HepG2 (cell line): Measurements from ENCODE around the gene ATP11B. TPM values are rescaled to one million over a fixed set of nuclear protein-coding genes. Genes with fewer than 3 reads are reported as not detected.

Experiments
- ATAC-seq: fragments of 200-7000 bp; cut with Tn5 transposase; 3 replicates; pipeline ENCODE4 v1.9.1; 2020; ENCODE audit warnings: mild to moderate bottlenecking, moderate library complexity
- BruUV-seq: library from RNA; stranded (reverse); fragments of 400-500 nt; replicated peaks from 2 replicates; lab custom pipeline; 2021; lab: Mats Ljungman, UMichigan
- CTCF ChIA-PET: fragments of 300-600 bp; formaldehyde crosslinking; extraction: SDS; loops from one replicate; lab custom pipeline; 2021; ENCODE audit warnings: low total read pairs, inconsistent platforms, low intra/inter-chr PET ratio; lab: Yijun Ruan, JAX
- POLR2A ChIA-PET: fragments of 350-600 bp; sonication (Branson Sonifier 250); formaldehyde crosslinking; loops from one replicate; lab custom pipeline; 2020; ENCODE audit warnings: antibody characterized with exemption, inconsistent platforms; lab: Yijun Ruan, JAX
- DNase-seq: peaks from one replicate; pipeline ENCODE4 v3.0.0-alpha.2; 2015; ENCODE audit warnings: low spot score
- FAIRE-seq: peaks from 3 replicates; lab custom pipeline; 2011; peaks lifted over from hg19 to GRCh38; lab: Jason Lieb, UNC
- H2AFZ ChIP-seq: one replicate; pipeline ENCODE4 v1.6.1; 2011; ENCODE audit warnings: low read length, inconsistent platforms
- H3K27ac ChIP-seq: fragments of 300-600 bp; 3 replicates; pipeline ENCODE4 v1.8.0; 2011; ENCODE audit warnings: mixed run types, mild to moderate bottlenecking, mixed read lengths, low read length, inconsistent platforms; ENCODE audit not compliant: insufficient read depth; ENCODE audit errors: extremely low read length
- H3K27me3 ChIP-seq, 2 experiments: fragments of 200-600 bp in 1 of 2; 2 replicates in 1 of 2; 3 replicates in 1 of 2; pipeline versions ENCODE4 v1.6.0 to v1.8.0; 2011; ENCODE audit warnings: low read length in 2 of 2, mild to moderate bottlenecking in 2 of 2, moderate library complexity in 2 of 2, inconsistent platforms in 1 of 2; ENCODE audit not compliant: insufficient read depth in 2 of 2, control insufficient read depth in 1 of 2
- H3K36me3 ChIP-seq, 2 experiments: fragments of 200-600 bp in 1 of 2; replicated peaks in 1 of 2; 2 replicates in 1 of 2; 3 replicates in 1 of 2; pipeline versions ENCODE4 v1.5.1 to v1.8.0; 2011; ENCODE audit warnings: low read length in 2 of 2, inconsistent platforms in 1 of 2; ENCODE audit not compliant: insufficient read depth in 2 of 2, control insufficient read depth in 1 of 2
- H3K4me1 ChIP-seq: 2 replicates; pipeline ENCODE4 v1.5.1; 2012; ENCODE audit warnings: low read length, inconsistent platforms; ENCODE audit not compliant: insufficient read depth
- H3K4me2 ChIP-seq: 2 replicates; pipeline ENCODE4 v1.6.0; 2011; ENCODE audit warnings: low read depth, low read length, inconsistent platforms
- H3K4me3 ChIP-seq, 3 experiments: fragments of 200-600 bp in 1 of 3; sonication (generic), shearing (Covaris generic) in 1 of 3; replicated peaks in 1 of 3; 2 replicates each; pipeline ENCODE4 v1.5.1; 2011 to 2016; ENCODE audit warnings: low read length in 3 of 3, inconsistent platforms in 2 of 3, low read depth in 2 of 3, mild to moderate bottlenecking in 2 of 3, control low read depth in 1 of 3, mixed read lengths in 1 of 3; ENCODE audit not compliant: insufficient read depth in 1 of 3
- H3K79me2 ChIP-seq: one replicate; pipeline ENCODE4 v1.6.1; 2011; ENCODE audit warnings: low read length, inconsistent platforms; ENCODE audit not compliant: insufficient read depth
- H3K9ac ChIP-seq: 2 replicates; pipeline ENCODE4 v1.6.0; 2011; ENCODE audit warnings: mild to moderate bottlenecking, low read depth, low read length, inconsistent platforms; ENCODE audit not compliant: insufficient read depth
- H3K9me3 ChIP-seq: 2 replicates; pipeline ENCODE4 v1.5.1; 2012; ENCODE audit warnings: mild to moderate bottlenecking, low read length
- H4K20me1 ChIP-seq: 2 replicates; pipeline ENCODE4 v1.6.0; 2011; ENCODE audit warnings: inconsistent platforms, mild to moderate bottlenecking, low read length, moderate library complexity; ENCODE audit not compliant: insufficient read depth
- ARID2 ChIP-seq: sonication (generic); formaldehyde crosslinking; IDR thresholded peaks from 2 replicates; pipeline ENCODE4 v1.8.1; 2022; ENCODE audit warnings: mild to moderate bottlenecking, missing genetic modification reagents, borderline replicate concordance
- HNRNPL ChIP-seq: fragments of 200-400 bp; formaldehyde crosslinking; IDR thresholded peaks from 2 replicates; pipeline ENCODE4 v1.6.1; 2017; ENCODE audit warnings: mild to moderate bottlenecking, low read depth, low read length
- ISX ChIP-seq: sonication (generic); formaldehyde crosslinking; conservative IDR thresholded peaks from 2 replicates; pipeline ENCODE4 v1.5.0; 2020; ENCODE audit warnings: missing genetic modification reagents
- MED13 ChIP-seq: sonication (generic); formaldehyde crosslinking; IDR thresholded peaks from 2 replicates; pipeline ENCODE4 v1.5.0; 2020; ENCODE audit warnings: missing genetic modification reagents
- NFE2 ChIP-seq: sonication (generic); formaldehyde crosslinking; IDR thresholded peaks from 2 replicates; pipeline ENCODE4 v1.4.0; 2020; ENCODE audit warnings: missing genetic modification reagents
- TMF1 ChIP-seq: sonication (generic); formaldehyde crosslinking; IDR thresholded peaks from 2 replicates; pipeline ENCODE4 v1.8.1; 2022; ENCODE audit warnings: low read depth, missing genetic modification reagents
- ZMYM2 ChIP-seq: sonication (generic); formaldehyde crosslinking; IDR thresholded peaks from 2 replicates; pipeline ENCODE4 v1.8.0; 2022; ENCODE audit warnings: mild to moderate bottlenecking, missing genetic modification reagents
- ZNF317 ChIP-seq: sonication (generic); formaldehyde crosslinking; IDR thresholded peaks from 2 replicates; pipeline ENCODE4 v1.5.0; 2020; ENCODE audit warnings: mild to moderate bottlenecking, missing genetic modification reagents
- ZNF850 ChIP-seq: sonication (generic); formaldehyde crosslinking; conservative IDR thresholded peaks from 2 replicates; pipeline ENCODE4 v1.9.0; 2021; ENCODE audit warnings: mild to moderate bottlenecking, missing genetic modification reagents
- WGBS: methylation state at CpG from one replicate; pipeline ENCODE4 v1.1.6; 2017; ENCODE audit warnings: low lambda C conversion rate; 5-methylcytosine and 5-hydroxymethylcytosine counted together
- in situ Hi-C: cut with HindIII; loops from 2 replicates; pipeline ENCODE4 v1.10.0; 2017; ENCODE audit warnings: low pct_unique_long_range_greater_than_20kb; ENCODE audit not compliant: extremely low pct_ligation_motif_present
- intact Hi-C: fragments of 100-400 bp; cut with micrococcal nuclease; formaldehyde crosslinking; loops from one replicate; pipeline ENCODE4 v1.10.0; 2022; ENCODE audit not compliant: unreplicated experiment
- polyA plus RNA-seq, 8 experiments: library from polyadenylated mRNA; depleted of rRNA in 3 of 8; stranded (reverse) in 7 of 8; unstranded in 1 of 8; fragments of >200 nt; fragmentation: Illumina TruSeq in 4 of 8; extraction: Trizol in 4 of 8; gene quantifications; 2 replicates each; pipeline versions ENCODE4 v1.2.1 to v1.2.3, GENCODE V29; 2011 to 2016; ENCODE audit warnings: low read depth in 4 of 8, missing spikeins in 1 of 8, mixed read lengths in 1 of 8; ENCODE audit not compliant: insufficient read depth in 1 of 8
- total RNA-seq, 5 experiments: library from RNA; depleted of rRNA; stranded (reverse); fragments of >200 nt; fragmentation: Illumina TruSeq; extraction: Trizol; gene quantifications; 2 replicates each; pipeline ENCODE4 v1.2.3, GENCODE V29; 2016; ENCODE audit warnings: low read depth in 1 of 5
- TF ChIP-seq, protein P1 (sequence below): sonication (generic); formaldehyde crosslinking; IDR thresholded peaks from 2 replicates; pipeline ENCODE4 v1.4.0; 2020; ENCODE audit warnings: missing genetic modification reagents
- TF ChIP-seq, protein P2 (sequence below): sonication (generic); formaldehyde crosslinking; IDR thresholded peaks from 2 replicates; pipeline ENCODE4 v1.5.0; 2020; ENCODE audit warnings: mild to moderate bottlenecking, missing genetic modification reagents, borderline replicate concordance

ATP11B gene
- total and polyA plus RNA-seq, 2 of the 13 experiments (the other 11 are each of a cell fraction or from before 2014, with no cell fraction given) = 10.1 to 22.9 TPM

DNA sequence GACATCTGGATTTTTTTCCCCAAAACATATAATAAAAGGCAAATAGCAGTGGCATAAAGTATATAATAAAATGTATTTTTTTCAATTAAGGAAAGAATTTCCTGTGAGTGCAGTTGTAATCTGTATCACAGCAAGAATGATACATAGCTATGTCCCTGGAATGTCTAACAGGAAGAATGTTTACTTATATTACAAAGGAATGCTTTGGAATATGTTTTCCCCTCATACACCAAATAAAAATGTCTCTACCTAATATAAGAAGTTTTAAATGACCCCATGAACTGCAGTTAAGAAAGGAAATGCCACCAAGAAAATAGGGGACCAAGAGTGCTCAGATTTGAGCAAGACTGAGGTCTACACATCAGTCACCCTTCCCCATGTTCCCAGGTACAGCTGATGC is 38.0 kb upstream of the ATP11B start:
- Histone ChIP-seq H3K27ac (no peak overlapping the region), H3K4me2 (no peak overlapping the region), H3K4me1 (no peaks in the 10 kb centered on the region; the same call in 1 of the 2 replicates), H3K27me3 (peaks cover 1 to 3% of the 10 kb centered on the region in 2 experiments; a peak in 1 of 5 replicates), H2AFZ (no peak overlapping the region), H3K9me3 (no peaks in the 10 kb centered on the region)
- in situ Hi-C loops (no loop called here), intact Hi-C loops (no loop called here)
- no peak for ATAC-seq
- no peak for TF ChIP-seq NFE2 (CRISPR knock-in tag)
- TF ChIP-seq, all 625 proteins: peak for 0
- ChIA-PET CTCF (no interaction called here), POLR2A (no interaction called here)
- no TSS peak for BruUV-seq
- no peak for DNase-seq
- no peaks in the 10 kb centered on the region for H3K79me2 ChIP-seq
- FAIRE-seq = no peak
- no peak overlapping the region for H3K4me3 ChIP-seq
- no peak overlapping the region for H3K9ac ChIP-seq
- H4K20me1 ChIP-seq = no peaks in the 10 kb centered on the region
- H3K36me3 ChIP-seq = no peaks in the 10 kb centered on the region

DNA sequence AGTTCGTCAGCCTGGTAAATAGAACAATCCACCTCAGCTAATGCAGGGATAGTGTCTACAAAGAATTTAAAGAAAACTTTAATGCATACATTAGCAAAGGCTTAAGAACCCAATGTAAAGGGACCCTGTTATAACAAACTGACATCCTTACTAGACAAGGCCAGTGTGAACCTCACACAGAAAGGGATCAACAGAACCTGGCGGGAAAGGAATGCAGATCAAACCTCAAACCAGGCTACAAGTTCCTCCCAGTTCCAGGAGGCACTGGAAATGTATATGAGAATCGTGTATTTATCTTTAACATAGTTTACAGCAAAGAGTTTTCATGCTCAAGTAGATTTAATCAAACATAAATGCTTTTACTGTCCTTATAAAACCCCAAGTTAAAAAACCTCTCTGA is 37.6 kb upstream of the ATP11B start:
- in situ Hi-C loops = no loop called here
- Histone ChIP-seq H2AFZ (no peak overlapping the region), H3K27me3 (peaks cover 1 to 3% of the 10 kb centered on the region in 2 experiments; a peak in 1 of 5 replicates), H3K36me3 (no peaks in the 10 kb centered on the region), H4K20me1 (no peaks in the 10 kb centered on the region), H3K4me3 (no peak overlapping the region), H3K4me1 (peaks cover 3% of the 10 kb centered on the region), H3K27ac (no peak overlapping the region), H3K9ac (no peak overlapping the region), H3K9me3 (no peaks in the 10 kb centered on the region), H3K79me2 (no peaks in the 10 kb centered on the region), H3K4me2 (no peak overlapping the region)
- POLR2A ChIA-PET = no interaction called here
- intact Hi-C loops = no loop called here
- no peak for FAIRE-seq
- DNase-seq = no peak
- BruUV-seq = no TSS peak
- no peak for ATAC-seq
- CTCF ChIA-PET = no interaction called here
- 15% methylated on average over 3 of the region's 3 CpGs for WGBS
- TF ChIP-seq ZNF850 (CRISPR knock-in tag) (no peak), MED13 (CRISPR knock-in tag) (no peak), ISX (CRISPR knock-in tag) (no peak), ARID2 (CRISPR knock-in tag) (no peak), ZMYM2 (CRISPR knock-in tag) (no peak), HNRNPL (no peak), ZNF317 (CRISPR knock-in tag) (no peak), TMF1 (CRISPR knock-in tag) (no peak)
- TF ChIP-seq, protein P1, sequence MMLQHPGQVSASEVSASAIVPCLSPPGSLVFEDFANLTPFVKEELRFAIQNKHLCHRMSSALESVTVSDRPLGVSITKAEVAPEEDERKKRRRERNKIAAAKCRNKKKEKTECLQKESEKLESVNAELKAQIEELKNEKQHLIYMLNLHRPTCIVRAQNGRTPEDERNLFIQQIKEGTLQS (CRISPR knock-in tag) = no peak
- TF ChIP-seq, protein P2, sequence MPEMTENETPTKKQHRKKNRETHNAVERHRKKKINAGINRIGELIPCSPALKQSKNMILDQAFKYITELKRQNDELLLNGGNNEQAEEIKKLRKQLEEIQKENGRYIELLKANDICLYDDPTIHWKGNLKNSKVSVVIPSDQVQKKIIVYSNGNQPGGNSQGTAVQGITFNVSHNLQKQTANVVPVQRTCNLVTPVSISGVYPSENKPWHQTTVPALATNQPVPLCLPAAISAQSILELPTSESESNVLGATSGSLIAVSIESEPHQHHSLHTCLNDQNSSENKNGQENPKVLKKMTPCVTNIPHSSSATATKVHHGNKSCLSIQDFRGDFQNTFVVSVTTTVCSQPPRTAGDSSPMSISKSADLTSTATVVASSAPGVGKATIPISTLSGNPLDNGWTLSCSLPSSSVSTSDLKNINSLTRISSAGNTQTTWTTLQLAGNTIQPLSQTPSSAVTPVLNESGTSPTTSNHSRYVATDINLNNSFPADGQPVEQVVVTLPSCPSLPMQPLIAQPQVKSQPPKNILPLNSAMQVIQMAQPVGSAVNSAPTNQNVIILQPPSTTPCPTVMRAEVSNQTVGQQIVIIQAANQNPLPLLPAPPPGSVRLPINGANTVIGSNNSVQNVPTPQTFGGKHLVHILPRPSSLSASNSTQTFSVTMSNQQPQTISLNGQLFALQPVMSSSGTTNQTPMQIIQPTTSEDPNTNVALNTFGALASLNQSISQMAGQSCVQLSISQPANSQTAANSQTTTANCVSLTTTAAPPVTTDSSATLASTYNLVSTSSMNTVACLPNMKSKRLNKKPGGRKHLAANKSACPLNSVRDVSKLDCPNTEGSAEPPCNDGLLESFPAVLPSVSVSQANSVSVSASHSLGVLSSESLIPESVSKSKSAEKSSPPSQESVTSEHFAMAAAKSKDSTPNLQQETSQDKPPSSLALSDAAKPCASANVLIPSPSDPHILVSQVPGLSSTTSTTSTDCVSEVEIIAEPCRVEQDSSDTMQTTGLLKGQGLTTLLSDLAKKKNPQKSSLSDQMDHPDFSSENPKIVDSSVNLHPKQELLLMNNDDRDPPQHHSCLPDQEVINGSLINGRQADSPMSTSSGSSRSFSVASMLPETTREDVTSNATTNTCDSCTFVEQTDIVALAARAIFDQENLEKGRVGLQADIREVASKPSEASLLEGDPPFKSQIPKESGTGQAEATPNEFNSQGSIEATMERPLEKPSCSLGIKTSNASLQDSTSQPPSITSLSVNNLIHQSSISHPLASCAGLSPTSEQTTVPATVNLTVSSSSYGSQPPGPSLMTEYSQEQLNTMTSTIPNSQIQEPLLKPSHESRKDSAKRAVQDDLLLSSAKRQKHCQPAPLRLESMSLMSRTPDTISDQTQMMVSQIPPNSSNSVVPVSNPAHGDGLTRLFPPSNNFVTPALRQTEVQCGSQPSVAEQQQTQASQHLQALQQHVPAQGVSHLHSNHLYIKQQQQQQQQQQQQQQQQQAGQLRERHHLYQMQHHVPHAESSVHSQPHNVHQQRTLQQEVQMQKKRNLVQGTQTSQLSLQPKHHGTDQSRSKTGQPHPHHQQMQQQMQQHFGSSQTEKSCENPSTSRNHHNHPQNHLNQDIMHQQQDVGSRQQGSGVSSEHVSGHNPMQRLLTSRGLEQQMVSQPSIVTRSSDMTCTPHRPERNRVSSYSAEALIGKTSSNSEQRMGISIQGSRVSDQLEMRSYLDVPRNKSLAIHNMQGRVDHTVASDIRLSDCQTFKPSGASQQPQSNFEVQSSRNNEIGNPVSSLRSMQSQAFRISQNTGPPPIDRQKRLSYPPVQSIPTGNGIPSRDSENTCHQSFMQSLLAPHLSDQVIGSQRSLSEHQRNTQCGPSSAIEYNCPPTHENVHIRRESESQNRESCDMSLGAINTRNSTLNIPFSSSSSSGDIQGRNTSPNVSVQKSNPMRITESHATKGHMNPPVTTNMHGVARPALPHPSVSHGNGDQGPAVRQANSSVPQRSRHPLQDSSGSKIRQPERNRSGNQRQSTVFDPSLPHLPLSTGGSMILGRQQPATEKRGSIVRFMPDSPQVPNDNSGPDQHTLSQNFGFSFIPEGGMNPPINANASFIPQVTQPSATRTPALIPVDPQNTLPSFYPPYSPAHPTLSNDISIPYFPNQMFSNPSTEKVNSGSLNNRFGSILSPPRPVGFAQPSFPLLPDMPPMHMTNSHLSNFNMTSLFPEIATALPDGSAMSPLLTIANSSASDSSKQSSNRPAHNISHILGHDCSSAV (CRISPR knock-in tag) = no peak
